Measurements from ENCODE around the gene PIEZO1. TPM values are rescaled to one million over a fixed set of nuclear protein-coding genes. Genes with fewer than 3 reads are reported as not detected.

PIEZO1 gene
- total and polyA plus RNA-seq, 9 of the 15 experiments (the other 6 are each of a cell fraction or from before 2014, with no cell fraction given), result 3.6 to 432 (median 131) TPM

- no peak for TF ChIP-seq ATF6 (CRISPR knock-in tag; IDR thresholded peaks at IDR 0.05)
- peak; percentile 19 to 27; a peak in 2 of 4 replicates for TF ChIP-seq RAD21 (CRISPR knock-in tag; conservative IDR thresholded peaks at IDR 0.05 in 1 of 2, IDR thresholded peaks at IDR 0.05 in 1 of 2)
- TF ChIP-seq POLR2G (IDR thresholded peaks at IDR 0.05; ENCODE audit: low read depth, low read length), result peak; percentile 67
- 0 out of 2 replicates have a peak, but pooled peaks have one; percentile 6 for TF ChIP-seq NR4A1 (CRISPR knock-in tag; IDR thresholded peaks at IDR 0.05)
- no peak for TF ChIP-seq NR4A1 (tag; IDR thresholded peaks at IDR 0.05)
- peak; percentile 9; the same call in 1 of the 2 replicates for TF ChIP-seq POLR2AphosphoS5 (IDR thresholded peaks at IDR 0.05; ENCODE audit: control insufficient read depth, insufficient read depth, low read depth, low read length)
- TF ChIP-seq CREBBP (IDR thresholded peaks at IDR 0.05; ENCODE audit: low read depth, low read length), result no peak
- TF ChIP-seq ZNF766 (CRISPR knock-in tag; conservative IDR thresholded peaks at IDR 0.05), result no peak
- TF ChIP-seq NFIC (IDR thresholded peaks at IDR 0.05), result no peak
Observed at GRCh38 chr16:88759245-88759975, 25.6 kb downstream of the PIEZO1 start (continued).
